Tibial artery (tissue), 4 donors: ENCODE data around the gene CCNL1.

Experiments
- DNase-seq, 2 donors: peaks; one replicate each; pipeline ENCODE4 v3.0.0-alpha.2; 2019
- H3K27ac ChIP-seq, 2 donors: fragments of 200-600 bp; sonication (generic) in 1 of 2; 1 replicate in 1 of 2; 2 replicates in 1 of 2; pipeline ENCODE4 v1.5.1; 2018 to 2019; ENCODE audit warnings: mild to moderate bottlenecking in 1 of 2
- H3K27me3 ChIP-seq, 2 donors: fragments of 200-600 bp; sonication (generic) in 1 of 2; one replicate each; pipeline versions ENCODE4 v1.5.1 to v1.6.0; 2016 to 2019
- H3K36me3 ChIP-seq, 3 donors: fragments of 200-600 bp; sonication (generic) in 2 of 3; one replicate each; pipeline ENCODE4 v1.5.1; 2016 to 2019; ENCODE audit warnings: mild to moderate bottlenecking in 2 of 3
- H3K4me1 ChIP-seq, 4 donors: fragments of 200-600 bp; sonication (generic) in 2 of 4; 1 replicate in 3 of 4; 2 replicates in 1 of 4; pipeline ENCODE4 v1.5.1; 2016 to 2019
- H3K4me3 ChIP-seq, 2 donors: fragments of 200-600 bp; sonication (generic) in 1 of 2; 1 replicate in 1 of 2; 2 replicates in 1 of 2; pipeline ENCODE4 v1.5.1; 2018 to 2019; ENCODE audit warnings: mild to moderate bottlenecking in 2 of 2
- H3K9me3 ChIP-seq, 3 donors: fragments of 200-600 bp; sonication (generic) in 1 of 3; one replicate each; pipeline ENCODE4 v1.5.1; 2016 to 2019
- CTCF ChIP-seq, 2 experiments: fragments of 200-600 bp in 1 of 2; fragments of 450-650 bp in 1 of 2; IDR thresholded peaks; one replicate each; pipeline ENCODE4 v1.5.1; 2017 to 2019; ENCODE audit warnings: antibody characterized with exemption in 2 of 2, mild to moderate bottlenecking in 1 of 2, moderate library complexity in 1 of 2
- intact Hi-C: fragments of 100-400 bp; cut with DNase I; formaldehyde crosslinking; loops from one replicate; pipeline ENCODE4 v1.15.0; 2023; ENCODE audit warnings: low total_unique reads

CCNL1 gene

GRCh38 chr3:157128771-157129681 is 30.9 kb downstream of the CCNL1 start:
- TF ChIP-seq CTCF (IDR thresholded peaks at IDR 0.05) = no peak
- Histone ChIP-seq H3K36me3 (no peaks in the 10 kb centered on the region), H3K4me1 (peaks cover 0 to 39% (median 27%) of the 10 kb centered on the region in 4 donors), H3K27ac (peak overlapping the region; percentile 42 to 87), H3K27me3 (no peaks in the 10 kb centered on the region), H3K4me3 (no peak overlapping the region), H3K9me3 (no peaks in the 10 kb centered on the region)
- intact Hi-C loops = loop anchor here (2.0 kb wide), 1 partner anchor 38 kb away; no protein-coding TSS in a partner anchor
- DNase-seq = no peak

GRCh38 chr3:157127831-157128767 is 31.8 kb downstream of the CCNL1 start:
- H3K9me3 ChIP-seq = no peaks in the 10 kb centered on the region
- peak; percentile 77 to 79 for DNase-seq
- no peak for TF ChIP-seq CTCF (IDR thresholded peaks at IDR 0.05)
- no peaks in the 10 kb centered on the region for H3K27me3 ChIP-seq
- no peaks in the 10 kb centered on the region for H3K36me3 ChIP-seq
- H3K4me1 ChIP-seq = peaks cover 0 to 29% (median 22%) of the 10 kb centered on the region in 4 donors
- intact Hi-C loops = loop anchor here (2.0 kb wide), 1 partner anchor 37 kb away; no protein-coding TSS in a partner anchor
- H3K4me3 ChIP-seq = no peak overlapping the region
- H3K27ac ChIP-seq = peak overlapping the region; percentile 42 to 87

- Histone ChIP-seq H3K27me3 (no peaks in the 10 kb centered on the region), H3K9me3 (no peaks in the 10 kb centered on the region), H3K4me1 (peaks cover 0 to 27% (median 19%) of the 10 kb centered on the region in 4 donors), H3K27ac (peak overlapping the region; percentile 42 to 87), H3K36me3 (no peaks in the 10 kb centered on the region), H3K4me3 (no peak overlapping the region)
- TF ChIP-seq CTCF (IDR thresholded peaks at IDR 0.05) = no peak
- no peak for DNase-seq
- intact Hi-C loops = no loop called here
Observed at GRCh38 chr3:157127268-157127667, 32.7 kb downstream of the CCNL1 start.

GRCh38 chr3:157126365-157126764 is 33.6 kb downstream of the CCNL1 start:
- Histone ChIP-seq H3K27me3 (no peaks in the 10 kb centered on the region), H3K27ac (no peak overlapping the region), H3K36me3 (no peaks in the 10 kb centered on the region), H3K9me3 (no peaks in the 10 kb centered on the region), H3K4me3 (no peak overlapping the region), H3K4me1 (peaks cover 0 to 27% (median 17%) of the 10 kb centered on the region in 4 donors)
- intact Hi-C loops = no loop called here
- no peak for DNase-seq
- TF ChIP-seq CTCF (IDR thresholded peaks at IDR 0.05) = no peak

- no peak for DNase-seq
- Histone ChIP-seq H3K4me3 (no peak overlapping the region), H3K36me3 (no peaks in the 10 kb centered on the region), H3K9me3 (no peaks in the 10 kb centered on the region), H3K27me3 (peaks cover 0 to 3% of the 10 kb centered on the region in 2 donors), H3K27ac (no peak overlapping the region), H3K4me1 (peaks cover 0 to 18% (median 7%) of the 10 kb centered on the region in 4 donors)
- intact Hi-C loops = no loop called here
- no peak for TF ChIP-seq CTCF (IDR thresholded peaks at IDR 0.05)
Observed at GRCh38 chr3:157125101-157125500, 34.8 kb downstream of the CCNL1 start.
